H1 (cell line): ENCODE measurements around the gene TMEM44. TPM values are rescaled to one million over a fixed set of nuclear protein-coding genes. Genes with fewer than 3 reads are reported as not detected.
A peak's percentile ranks its signal among the peaks of the same experiment; 100 is the strongest.

Source experiments
- CTCF ChIA-PET: fragments of 300-600 bp; sonication (Branson Sonifier 250); formaldehyde crosslinking; loops from one replicate; lab custom pipeline; 2021; ENCODE audit not compliant: partially characterized antibody; lab: Charles Lee
- POLR2A ChIA-PET: fragments of 300-600 bp; sonication (Branson Sonifier 250); formaldehyde crosslinking; loops from one replicate; lab custom pipeline; 2021; ENCODE audit warnings: inconsistent platforms; ENCODE audit not compliant: partially characterized antibody; lab: Charles Lee
- DNase-seq, 2 experiments: peaks; one replicate each; pipeline versions ENCODE4 v3.0.0 to v3.0.0-alpha.2; 2010 to 2022; ENCODE audit warnings: low spot score in 2 of 2, low read depth in 1 of 2, mixed read lengths in 1 of 2
- FAIRE-seq: peaks from 2 replicates; lab custom pipeline; 2011; peaks lifted over from hg19 to GRCh38; lab: Jason Lieb, UNC
- H2AFZ ChIP-seq: 2 replicates; pipeline ENCODE4 v1.8.1; 2012; ENCODE audit warnings: low read length, inconsistent platforms
- H2AK5ac ChIP-seq: 2 replicates; pipeline ENCODE4 v1.6.1; 2013; ENCODE audit warnings: low read depth, low read length
- H2BK120ac ChIP-seq: replicated peaks from 2 replicates; pipeline ENCODE3; 2013; ENCODE audit warnings: low read depth, low read length, inconsistent platforms
- H2BK12ac ChIP-seq: 2 replicates; pipeline ENCODE4 v1.6.1; 2013; ENCODE audit warnings: low read depth, low read length
- H2BK15ac ChIP-seq: 2 replicates; pipeline ENCODE4 v1.6.1; 2013; ENCODE audit warnings: low read length
- H2BK20ac ChIP-seq: 2 replicates; pipeline ENCODE4 v1.6.1; 2013; ENCODE audit warnings: low read length
- H2BK5ac ChIP-seq: 2 replicates; pipeline ENCODE4 v1.6.1; 2013; ENCODE audit warnings: low read depth, low read length
- H3K14ac ChIP-seq: 2 replicates; pipeline ENCODE4 v1.6.1; 2013; ENCODE audit warnings: inconsistent platforms; ENCODE audit not compliant: insufficient read length
- H3K18ac ChIP-seq: 2 replicates; pipeline ENCODE4 v1.6.1; 2013; ENCODE audit warnings: low read length; ENCODE audit errors: extremely low read depth
- H3K23ac ChIP-seq: 2 replicates; pipeline ENCODE4 v1.6.1; 2013; ENCODE audit warnings: inconsistent platforms; ENCODE audit not compliant: insufficient read length
- H3K23me2 ChIP-seq: 2 replicates; pipeline ENCODE4 v1.6.1; 2013; ENCODE audit warnings: low read depth, low read length
- H3K27ac ChIP-seq: 2 replicates; pipeline ENCODE4 v1.6.1; 2011; ENCODE audit warnings: low read depth, low read length, inconsistent platforms
- H3K27me3 ChIP-seq, 4 experiments: replicated peaks in 1 of 4; 1 replicate in 1 of 4; 2 replicates in 3 of 4; pipeline versions ENCODE4 v1.6.1 to v1.8.1; 2011 to 2013; ENCODE audit warnings: low read length in 3 of 4, mild to moderate bottlenecking in 3 of 4, inconsistent platforms in 2 of 4, mixed read lengths in 2 of 4, moderate library complexity in 1 of 4; ENCODE audit not compliant: control insufficient read depth in 3 of 4, insufficient read depth in 3 of 4; ENCODE audit errors: extremely low read depth in 1 of 4
- H3K36me3 ChIP-seq, 4 experiments: 2 replicates each; pipeline versions ENCODE4 v1.6.1 to v1.8.1; 2011 to 2013; ENCODE audit warnings: mild to moderate bottlenecking in 4 of 4, low read length in 3 of 4, moderate library complexity in 2 of 4, control low read depth in 1 of 4, inconsistent platforms in 1 of 4; ENCODE audit not compliant: insufficient read depth in 4 of 4, control insufficient read depth in 2 of 4
- H3K4ac ChIP-seq: replicated peaks from 2 replicates; pipeline ENCODE3; 2013; ENCODE audit warnings: low read length, low read depth, mixed read lengths, inconsistent platforms; ENCODE audit not compliant: insufficient read length
- H3K4me1 ChIP-seq, 4 experiments: replicated peaks in 1 of 4; 1 replicate in 1 of 4; 2 replicates in 3 of 4; pipeline versions ENCODE4 v1.6.1 to v1.8.1; 2011 to 2013; ENCODE audit warnings: low read length in 3 of 4, inconsistent platforms in 2 of 4, mixed read lengths in 1 of 4; ENCODE audit not compliant: insufficient read depth in 4 of 4, control insufficient read depth in 3 of 4
- H3K4me2 ChIP-seq, 2 experiments: 2 replicates each; pipeline versions ENCODE4 v1.6.1 to v1.8.1; 2011 to 2013; ENCODE audit warnings: low read depth in 2 of 2, low read length in 2 of 2, control low read depth in 1 of 2, inconsistent platforms in 1 of 2, mild to moderate bottlenecking in 1 of 2; ENCODE audit not compliant: insufficient read depth in 1 of 2
- H3K4me3 ChIP-seq, 4 experiments: fragments of 200-600, 300-600 bp in 1 of 4; sonication (generic), shearing (Covaris generic), sonication (Bioruptor Twin) in 1 of 4; 2 replicates each; pipeline versions ENCODE4 v1.5.1 to v1.8.1; 2011 to 2016; ENCODE audit warnings: low read length in 4 of 4, low read depth in 3 of 4, control low read depth in 2 of 4, inconsistent platforms in 2 of 4, mild to moderate bottlenecking in 2 of 4, mixed read lengths in 1 of 4, moderate library complexity in 1 of 4; ENCODE audit not compliant: insufficient read depth in 2 of 4; ENCODE audit errors: extremely low read depth in 1 of 4
- H3K56ac ChIP-seq: replicated peaks from 2 replicates; pipeline ENCODE3; 2013; ENCODE audit warnings: low read depth, mild to moderate bottlenecking, mixed read lengths, low read length, inconsistent platforms; ENCODE audit not compliant: insufficient read length
- H3K79me1 ChIP-seq: 2 replicates; pipeline ENCODE4 v1.6.1; 2013; ENCODE audit warnings: low read depth, low read length, control low read depth
- H3K79me2 ChIP-seq, 2 experiments: 2 replicates each; pipeline versions ENCODE4 v1.6.1 to v1.8.1; 2012 to 2013; ENCODE audit warnings: low read length in 2 of 2, mild to moderate bottlenecking in 2 of 2, inconsistent platforms in 1 of 2; ENCODE audit not compliant: insufficient read depth in 2 of 2, control insufficient read depth in 1 of 2
- H3K9ac ChIP-seq, 4 experiments: replicated peaks in 1 of 4; 1 replicate in 1 of 4; 2 replicates in 3 of 4; pipeline versions ENCODE4 v1.6.1 to v1.8.1; 2011 to 2013; ENCODE audit warnings: low read depth in 3 of 4, low read length in 3 of 4, control low read depth in 2 of 4, mild to moderate bottlenecking in 2 of 4, moderate library complexity in 2 of 4, inconsistent platforms in 1 of 4; ENCODE audit errors: extremely low read depth in 1 of 4
- H3K9me3 ChIP-seq, 2 experiments: 2 replicates each; pipeline versions ENCODE4 v1.6.1 to v1.8.1; 2012 to 2013; ENCODE audit warnings: mild to moderate bottlenecking in 2 of 2, moderate library complexity in 2 of 2, control low read depth in 1 of 2, inconsistent platforms in 1 of 2, low read depth in 1 of 2, low read length in 1 of 2, mixed read lengths in 1 of 2; ENCODE audit not compliant: insufficient read depth in 2 of 2
- H4K20me1 ChIP-seq, 2 experiments: replicated peaks in 1 of 2; 2 replicates each; pipeline versions ENCODE3 to v1.8.1; 2011 to 2013; ENCODE audit warnings: inconsistent platforms in 2 of 2, low read length in 2 of 2, mild to moderate bottlenecking in 1 of 2; ENCODE audit not compliant: insufficient read depth in 2 of 2, control insufficient read depth in 1 of 2
- H4K5ac ChIP-seq: 2 replicates; pipeline ENCODE4 v1.6.1; 2013; ENCODE audit warnings: low read length, low read depth, mixed read lengths, inconsistent platforms; ENCODE audit not compliant: insufficient read length
- H4K8ac ChIP-seq: 2 replicates; pipeline ENCODE4 v1.8.0; 2013; ENCODE audit warnings: mild to moderate bottlenecking, moderate library complexity, low read length, inconsistent platforms; ENCODE audit not compliant: insufficient read depth; ENCODE audit errors: extremely low read depth
- H4K91ac ChIP-seq: replicated peaks from 2 replicates; pipeline ENCODE3; 2013; ENCODE audit warnings: low read length, mixed read lengths, inconsistent platforms; ENCODE audit not compliant: insufficient read length
- CEBPB ChIP-seq: IDR thresholded peaks from 2 replicates; pipeline ENCODE4 v1.6.1; 2012; ENCODE audit warnings: low read depth, low read length
- CHD2 ChIP-seq: IDR thresholded peaks from 2 replicates; pipeline ENCODE4 v1.6.1; 2012; ENCODE audit warnings: low read length, improper control_type of control experiment
- EGR1 ChIP-seq: IDR thresholded peaks from 2 replicates; pipeline ENCODE4 v1.6.1; 2011; ENCODE audit warnings: low read depth, low read length, borderline replicate concordance
- EP300 ChIP-seq, 2 experiments: IDR thresholded peaks; 1 replicate in 1 of 2; 2 replicates in 1 of 2; pipeline ENCODE4 v1.6.1; 2011 to 2012; ENCODE audit warnings: low read depth in 2 of 2, low read length in 2 of 2, mild to moderate bottlenecking in 2 of 2, borderline replicate concordance in 1 of 2, inconsistent platforms in 1 of 2, moderate library complexity in 1 of 2
- EZH2 ChIP-seq: fragments of 200-600 bp; sonication (generic); IDR thresholded peaks from 2 replicates; pipeline ENCODE4 v1.7.1; 2012; ENCODE audit warnings: low read depth, mild to moderate bottlenecking, moderate library complexity, low read length, inconsistent platforms; ENCODE audit not compliant: severe bottlenecking
- GABPA ChIP-seq: IDR thresholded peaks from 2 replicates; pipeline ENCODE4 v1.6.1; 2011; ENCODE audit warnings: mild to moderate bottlenecking, low read length, moderate library complexity, borderline replicate concordance; ENCODE audit not compliant: insufficient read depth
- JUND ChIP-seq: IDR thresholded peaks from 2 replicates; pipeline ENCODE4 v1.6.1; 2011; ENCODE audit warnings: mild to moderate bottlenecking, improper control_type of control experiment, low read length
- KDM4A ChIP-seq: IDR thresholded peaks from one replicate; pipeline ENCODE4 v1.7.1; 2012; ENCODE audit warnings: low read depth, mild to moderate bottlenecking, moderate library complexity, low read length, inconsistent platforms; ENCODE audit not compliant: severe bottlenecking
- POLR2AphosphoS5 ChIP-seq: IDR thresholded peaks from 2 replicates; pipeline ENCODE4 v1.6.1; 2011; ENCODE audit warnings: low read depth, low read length
- TAF7 ChIP-seq: optimal IDR thresholded peaks from 2 replicates; pipeline ENCODE3; 2011; ENCODE audit warnings: low read depth, mild to moderate bottlenecking, inconsistent platforms, low read length, moderate library complexity, borderline replicate concordance
- WGBS, 2 experiments: shearing (Covaris generic) in 1 of 2; methylation state at CpG; one replicate each; pipeline versions ENCODE4 v1.1.6 to v1.1.7; 2013 to 2015; ENCODE audit warnings: low lambda C conversion rate in 2 of 2, mixed read lengths in 2 of 2, inconsistent platforms in 1 of 2, low coverage in 1 of 2, missing lambda C conversion rate in 1 of 2; ENCODE audit not compliant: insufficient replicate concordance in 2 of 2, insufficient coverage in 1 of 2, insufficient read length in 1 of 2; ENCODE audit errors: extremely low coverage in 1 of 2, missing lambda C conversion rate in 1 of 2; 5-methylcytosine and 5-hydroxymethylcytosine counted together
- polyA plus RNA-seq, 7 experiments: library from polyadenylated mRNA; depleted of rRNA in 3 of 7; stranded (reverse) in 5 of 7; unstranded in 2 of 7; fragments of >200 nt in 5 of 7; fragments of 200-250 nt in 2 of 7; gene quantifications; 1 replicate in 5 of 7; 2 replicates in 1 of 7; 4 replicates in 1 of 7; pipeline versions ENCODE4 v1.2.1 to v1.2.3, GENCODE V29; 2011 to 2013; ENCODE audit warnings: missing spikeins in 2 of 7, mixed read lengths in 2 of 7
- total RNA-seq: library from RNA; stranded (reverse); fragmentation: NEBNext Ultra II Directional; extraction: Animal tissue kit (Norgen Biotek cat#: 25700); gene quantifications from 2 replicates; pipeline ENCODE4 v1.2.1, GENCODE V29; 2021
- TF ChIP-seq, protein P1 (sequence below): IDR thresholded peaks from 2 replicates; pipeline ENCODE4 v1.6.1; 2012; ENCODE audit warnings: inconsistent platforms
- TF ChIP-seq, protein P2 (sequence below): IDR thresholded peaks from 2 replicates; pipeline ENCODE4 v1.6.1; 2012; ENCODE audit warnings: inconsistent platforms

Gene TMEM44
- total and polyA plus RNA-seq, 2 of the 8 experiments (the other 6 are each of a cell fraction or from before 2014, with no cell fraction given), result 14.0 to 16.7 TPM

DNA sequence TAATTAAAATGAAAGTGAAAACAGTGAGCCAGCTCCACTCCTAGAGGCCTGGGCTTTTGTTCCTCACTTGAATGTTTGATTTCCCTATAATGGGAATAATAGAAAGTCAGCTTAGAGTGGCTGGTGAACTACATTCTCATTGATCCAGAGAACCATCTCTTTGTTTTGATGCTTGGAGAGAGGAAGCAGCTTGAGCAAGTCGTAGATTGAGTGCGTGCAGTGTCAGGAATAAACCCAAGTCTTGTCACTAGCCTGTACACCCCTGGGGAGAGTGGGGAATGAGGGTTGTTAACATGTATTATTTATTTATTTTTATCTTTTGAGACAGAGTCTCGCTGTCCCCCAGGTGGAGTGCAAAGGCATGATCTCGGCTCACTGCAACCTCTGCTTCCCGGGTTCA, 39.7 kb upstream of the TMEM44 start:
- no peak overlapping the region for H2BK12ac ChIP-seq
- no peak overlapping the region for H4K5ac ChIP-seq
- H3K23ac ChIP-seq, result no peak overlapping the region
- no peak overlapping the region for H3K14ac ChIP-seq
- peak overlapping the region; percentile 65 to 74 for H3K4me2 ChIP-seq
- no peak overlapping the region for H3K27ac ChIP-seq
- peak overlapping the region in 1 of 4 experiments; percentile 0; a peak in 1 of 7 replicates for H3K9ac ChIP-seq
- no peak overlapping the region; the same call in 1 of the 2 replicates for H2BK5ac ChIP-seq
- H4K8ac ChIP-seq, result no peak overlapping the region
- H3K27me3 ChIP-seq, result peaks cover 0 to 2% (median 0%) of the 10 kb centered on the region in 4 experiments; a peak in 2 of 7 replicates
- H2BK20ac ChIP-seq, result no peak overlapping the region
- no peak overlapping the region for H3K56ac ChIP-seq
- H3K79me2 ChIP-seq, result peaks cover 8 to 38% of the 10 kb centered on the region in 2 experiments
- no peak overlapping the region for H2AK5ac ChIP-seq
- no peak overlapping the region for H4K91ac ChIP-seq
- POLR2A ChIA-PET, result interaction anchor here (0.7 to 4.7 kb wide), 7 partner anchors 11 to 283 kb away, joined by 3 to 30 read pairs (median 3); partner anchors contain the start of gene FAM43A
- H3K4me1 ChIP-seq, result peaks cover 0 to 4% (median under 1%) of the 10 kb centered on the region in 4 experiments; a peak in 4 of 7 replicates
- CTCF ChIA-PET, result interaction anchor here (0.6 to 13.0 kb wide), 19 partner anchors 11 to 588 kb away, joined by 3 to 110 read pairs (median 4); partner anchors contain the start of gene FAM43A
- WGBS, 2 experiments, result 64% methylated on average over 5 of the region's 5 CpGs; no CpG with 5 or more reads in 1 of the 2 experiments
- H3K4ac ChIP-seq, result no peak overlapping the region
- peaks cover 0 to 4% of the 10 kb centered on the region in 2 experiments for H4K20me1 ChIP-seq
- H2BK120ac ChIP-seq, result no peak overlapping the region
- no peak overlapping the region for H2BK15ac ChIP-seq
- H3K4me3 ChIP-seq, result peak overlapping the region; percentile 77 to 99 (median 93)
- H3K9me3 ChIP-seq, result no peaks in the 10 kb centered on the region
- DNase-seq (no peak), FAIRE-seq (no peak)
- H3K18ac ChIP-seq, result no peak overlapping the region
- H2AFZ ChIP-seq, result peak overlapping the region; percentile 71; the same call in 1 of the 2 replicates
- peaks cover 2% of the 10 kb centered on the region; the same call in 1 of the 2 replicates for H3K23me2 ChIP-seq
- H3K36me3 ChIP-seq, result peaks cover 0 to 10% (median 5%) of the 10 kb centered on the region in 4 experiments; a peak in 5 of 8 replicates
- H3K79me1 ChIP-seq, result no peaks in the 10 kb centered on the region; the same call in 1 of the 2 replicates
- no peak for TF ChIP-seq KDM4A
- no peak for TF ChIP-seq EP300 (IDR thresholded peaks at IDR 0.05; ENCODE audit: borderline replicate concordance in 1 of 2, low read depth in 2 of 2, low read length in 2 of 2)
- TF ChIP-seq CEBPB, result no peak
- TF ChIP-seq EZH2, result no peak
- no peak for TF ChIP-seq EGR1
- TF ChIP-seq TAF7, result no peak
- no peak for TF ChIP-seq JUND
- TF ChIP-seq, protein P1, sequence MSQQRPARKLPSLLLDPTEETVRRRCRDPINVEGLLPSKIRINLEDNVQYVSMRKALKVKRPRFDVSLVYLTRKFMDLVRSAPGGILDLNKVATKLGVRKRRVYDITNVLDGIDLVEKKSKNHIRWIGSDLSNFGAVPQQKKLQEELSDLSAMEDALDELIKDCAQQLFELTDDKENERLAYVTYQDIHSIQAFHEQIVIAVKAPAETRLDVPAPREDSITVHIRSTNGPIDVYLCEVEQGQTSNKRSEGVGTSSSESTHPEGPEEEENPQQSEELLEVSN, result no peak
- TF ChIP-seq, protein P2, sequence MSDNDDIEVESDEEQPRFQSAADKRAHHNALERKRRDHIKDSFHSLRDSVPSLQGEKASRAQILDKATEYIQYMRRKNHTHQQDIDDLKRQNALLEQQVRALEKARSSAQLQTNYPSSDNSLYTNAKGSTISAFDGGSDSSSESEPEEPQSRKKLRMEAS, result no peak
- TF ChIP-seq CHD2, result no peak
- TF ChIP-seq POLR2AphosphoS5, result no peak
- TF ChIP-seq GABPA, result no peak
